OCI-M1 (cell line): ENCODE data around the gene EPHA4.

Experiments used
- DNase-seq: peaks from one replicate; lab custom pipeline; 2025; lab: John Stamatoyannopoulos, UW

EPHA4 gene

DNA sequence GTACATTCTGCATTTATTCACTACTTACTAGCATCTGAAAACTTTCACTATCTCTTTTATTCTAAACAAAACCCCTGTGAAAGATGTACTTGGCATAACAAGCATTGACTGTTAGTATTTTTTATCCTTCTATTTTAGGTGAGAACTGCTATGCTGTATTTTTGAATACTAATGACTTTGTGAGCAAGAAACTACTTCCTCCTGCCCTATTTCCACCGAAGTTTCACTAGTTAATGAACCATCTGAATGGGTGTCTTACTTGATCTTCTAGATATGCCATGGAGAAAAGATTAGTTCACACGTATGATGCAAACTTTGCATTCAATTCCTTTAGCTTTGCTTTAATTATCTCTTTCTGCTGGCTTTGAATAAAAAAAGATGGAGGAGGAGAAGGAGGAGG is 68.1 kb downstream of the EPHA4 start:
- no peak for DNase-seq

DNA sequence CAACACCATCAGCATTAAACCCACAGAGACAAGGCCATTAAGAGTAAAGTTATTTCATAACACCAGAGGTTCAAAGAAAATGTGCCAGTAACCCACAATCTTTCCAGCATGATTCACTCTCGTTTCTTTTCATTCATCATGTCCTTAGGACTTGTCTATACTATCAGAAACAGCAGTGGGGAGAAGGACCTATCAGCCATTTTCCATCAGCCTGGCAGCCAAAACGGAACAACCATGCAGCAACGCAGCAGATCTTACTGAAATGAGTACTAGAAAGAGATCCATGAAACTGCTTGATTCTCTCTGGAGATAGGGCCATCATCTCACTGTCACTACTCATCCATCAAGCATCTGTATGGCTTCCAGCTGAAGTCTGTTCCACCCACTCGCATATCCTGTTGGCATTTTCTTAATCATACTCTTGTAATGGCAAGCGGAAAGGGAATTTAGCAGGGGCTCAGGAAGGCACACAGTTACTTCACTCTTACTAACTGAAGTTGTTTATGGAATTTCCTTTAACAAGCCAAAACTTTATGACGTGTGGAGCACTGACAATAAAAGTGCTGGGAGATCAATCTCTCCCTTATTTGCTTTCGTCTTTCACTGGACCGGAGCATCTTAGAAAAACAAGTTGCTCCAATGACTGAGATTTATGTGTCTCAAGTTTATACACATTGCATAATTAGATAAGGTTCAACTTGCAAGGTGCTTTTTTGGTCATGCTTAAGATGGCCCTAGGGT is 69.7 kb downstream of the EPHA4 start:
- no peak for DNase-seq

DNA sequence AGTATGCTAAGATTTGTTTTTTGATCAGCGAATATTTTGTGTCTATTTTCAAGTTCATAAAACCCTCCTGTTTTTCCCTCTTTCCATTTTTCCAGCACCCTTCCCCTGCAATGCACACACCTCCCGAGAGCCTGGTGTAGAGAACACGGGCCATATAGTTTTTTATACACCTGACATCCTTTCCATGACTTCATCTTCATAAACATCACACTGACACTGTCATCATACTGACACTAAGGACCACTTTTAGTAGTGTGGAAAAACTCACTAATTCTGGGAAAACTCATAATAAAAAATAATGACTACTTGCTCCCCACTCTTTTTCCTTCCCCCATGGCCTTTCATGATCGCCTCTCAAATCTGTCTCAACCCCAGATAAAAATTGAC is 70.2 kb downstream of the EPHA4 start:
- no peak for DNase-seq

DNA sequence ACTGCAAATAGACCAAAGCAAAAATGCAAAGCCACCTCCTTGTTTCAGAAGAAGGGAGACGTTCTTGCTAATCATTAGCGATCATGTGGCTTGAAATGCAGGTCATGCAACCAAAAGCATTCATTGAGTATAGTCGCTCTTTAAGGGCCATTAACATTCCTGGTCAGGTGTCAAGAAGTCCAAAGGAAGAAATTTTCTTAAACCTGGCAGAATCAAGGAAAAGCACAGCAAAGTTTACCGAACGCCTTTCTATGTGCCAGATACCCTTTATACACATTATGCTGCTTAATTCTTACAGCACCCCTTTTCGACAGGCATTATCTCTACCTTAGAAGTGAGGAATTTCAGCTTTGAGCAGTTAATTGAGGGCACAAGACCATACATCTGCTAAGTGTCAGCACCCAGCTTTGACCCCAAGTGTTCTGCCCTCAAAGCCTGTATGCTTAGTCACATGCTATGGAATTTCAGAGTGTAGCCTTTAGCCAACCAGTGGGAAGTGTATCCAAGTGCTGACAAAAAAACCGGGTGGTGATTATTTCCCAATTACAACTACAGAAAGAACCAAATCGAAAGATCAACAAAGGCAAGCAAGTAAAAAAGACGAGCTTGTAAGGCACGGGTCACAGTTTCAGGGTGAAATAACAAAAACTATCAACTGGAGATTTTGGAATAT is 70.8 kb downstream of the EPHA4 start:
- DNase-seq, result no peak

DNA sequence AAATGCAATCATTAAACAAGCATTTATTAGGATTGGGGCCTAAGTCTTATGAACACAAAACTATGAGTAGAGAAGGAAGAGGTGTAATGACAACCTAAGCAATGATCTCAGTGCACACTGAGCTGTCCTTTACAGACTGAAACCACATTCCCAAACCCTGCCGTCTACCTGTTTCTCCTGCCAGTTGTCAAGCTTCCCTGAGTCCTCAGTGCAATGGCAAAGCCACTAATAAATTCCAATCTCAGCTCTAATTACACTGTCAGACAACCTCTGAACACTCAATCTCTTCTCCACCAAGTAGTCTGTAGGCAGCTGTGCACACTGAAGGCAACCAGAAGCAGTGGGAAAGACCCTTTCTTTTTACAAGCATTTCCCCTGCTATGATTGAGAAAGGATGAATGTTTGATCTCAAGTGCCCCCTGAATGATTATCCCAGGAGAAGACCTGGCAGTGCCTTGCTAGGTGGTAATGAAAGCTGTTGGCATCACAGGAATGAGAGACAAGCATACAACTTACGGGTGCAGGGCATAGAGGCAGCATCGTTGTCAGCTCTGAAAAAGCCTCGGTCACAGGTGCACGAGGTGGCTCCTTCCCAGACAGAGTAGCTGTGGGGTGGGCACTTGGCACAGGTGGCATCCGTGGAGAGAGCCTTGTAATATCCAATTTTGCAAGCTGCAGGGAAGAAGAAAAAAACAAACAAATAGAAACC is 71.4 kb downstream of the EPHA4 start:
- no peak for DNase-seq

DNA sequence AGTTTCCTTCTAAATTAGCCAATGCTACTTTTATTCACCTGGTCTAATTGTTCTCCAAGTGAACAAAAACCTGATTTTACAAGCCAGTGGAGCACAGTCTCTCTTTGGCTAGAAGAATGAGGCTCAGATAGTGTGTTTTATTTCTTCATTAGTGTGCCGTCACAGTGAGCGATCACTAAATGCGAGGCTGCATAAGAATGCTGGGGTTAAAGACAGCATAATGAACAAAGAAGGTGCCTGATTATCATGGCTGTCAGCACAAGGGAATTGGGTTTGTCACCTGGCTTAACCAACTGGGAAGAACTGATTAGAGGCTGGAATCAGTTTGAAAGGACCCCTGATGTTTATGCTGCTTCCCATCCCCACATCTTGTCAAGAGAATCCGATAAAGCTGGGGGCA is 76.4 kb downstream of the EPHA4 start:
- no peak for DNase-seq

DNA sequence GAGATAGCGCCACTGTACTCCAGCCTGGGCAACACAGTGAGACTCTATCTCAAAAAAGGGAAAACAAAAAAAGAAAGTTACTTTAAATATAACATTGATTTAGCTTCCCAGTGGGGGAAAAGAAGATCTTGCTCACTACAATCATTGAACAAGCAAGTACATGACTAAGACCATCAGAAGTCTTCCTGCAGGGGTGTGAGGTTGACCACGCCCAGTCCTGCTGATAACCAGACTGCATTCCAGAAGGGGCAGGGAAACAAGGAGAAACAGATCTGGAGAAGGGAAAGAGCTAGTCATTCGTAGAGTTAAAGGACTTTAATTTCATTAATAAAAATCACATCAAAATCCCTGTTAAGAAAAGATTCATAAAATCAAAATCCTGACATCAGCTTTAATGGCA is 77.5 kb downstream of the EPHA4 start:
- no peak for DNase-seq

DNA sequence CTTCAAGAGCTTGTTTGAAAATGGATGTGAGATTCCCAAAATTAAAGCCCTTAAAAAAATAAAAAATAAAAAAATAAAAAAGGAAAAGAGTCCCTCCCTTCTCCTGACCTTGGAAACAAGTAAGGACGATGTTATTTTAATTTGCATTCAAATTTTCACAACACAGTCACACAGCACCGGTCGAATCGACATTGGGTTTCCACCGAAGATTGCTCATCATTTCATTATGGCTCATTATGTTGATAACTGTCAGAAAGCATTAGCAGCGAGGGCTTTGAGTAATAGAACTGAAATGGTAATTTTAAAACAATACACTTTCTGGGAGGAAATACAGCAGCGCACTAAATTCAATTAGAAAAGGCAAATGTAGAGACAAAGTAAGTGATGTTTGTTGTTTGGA is 78.7 kb downstream of the EPHA4 start:
- DNase-seq, result no peak

DNA sequence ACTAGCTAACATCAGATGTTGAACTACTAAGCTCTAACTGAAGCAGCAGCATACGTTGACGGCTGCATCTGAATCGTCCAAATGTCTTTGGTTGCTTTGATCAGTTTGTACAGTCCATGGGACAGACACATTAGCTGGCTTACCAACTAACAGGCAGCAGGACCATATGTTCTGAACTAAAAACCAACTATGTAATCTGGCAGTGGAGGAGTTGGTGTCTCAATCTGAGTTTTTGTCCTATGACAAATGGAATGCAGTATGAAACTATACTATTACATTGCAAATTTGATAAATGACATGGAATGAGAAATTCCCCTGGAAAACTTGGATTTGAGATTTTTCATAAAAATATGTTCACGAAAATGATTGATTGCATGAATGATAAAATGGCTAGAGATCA is 79.5 kb downstream of the EPHA4 start:
- DNase-seq, result no peak

DNA sequence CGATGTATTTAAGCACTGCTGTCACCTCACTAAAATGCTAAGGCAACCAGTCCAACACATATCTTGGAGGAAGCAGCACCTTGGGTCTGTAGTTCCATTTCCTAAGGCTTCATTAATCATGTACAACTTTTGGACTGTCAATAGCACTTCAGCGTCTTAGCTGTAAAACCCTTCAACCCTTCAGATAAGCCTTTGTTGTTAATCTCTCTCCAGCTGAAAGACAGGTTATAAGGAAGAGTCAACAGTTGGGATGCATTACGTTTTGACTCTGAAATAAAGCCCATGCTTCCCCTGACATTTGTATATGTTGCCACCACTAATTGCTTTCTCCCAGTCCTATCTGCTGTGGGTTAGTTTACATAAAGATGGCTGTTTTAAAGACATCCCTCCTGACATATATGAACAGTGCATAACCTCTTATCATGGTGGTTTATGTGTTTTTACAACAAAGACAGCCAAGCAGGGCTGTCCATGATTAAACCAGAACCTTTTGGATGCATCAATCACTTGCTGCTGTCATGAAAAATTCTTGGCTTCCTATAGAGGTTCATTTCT is 81.5 kb downstream of the EPHA4 start:
- DNase-seq, result no peak

DNA sequence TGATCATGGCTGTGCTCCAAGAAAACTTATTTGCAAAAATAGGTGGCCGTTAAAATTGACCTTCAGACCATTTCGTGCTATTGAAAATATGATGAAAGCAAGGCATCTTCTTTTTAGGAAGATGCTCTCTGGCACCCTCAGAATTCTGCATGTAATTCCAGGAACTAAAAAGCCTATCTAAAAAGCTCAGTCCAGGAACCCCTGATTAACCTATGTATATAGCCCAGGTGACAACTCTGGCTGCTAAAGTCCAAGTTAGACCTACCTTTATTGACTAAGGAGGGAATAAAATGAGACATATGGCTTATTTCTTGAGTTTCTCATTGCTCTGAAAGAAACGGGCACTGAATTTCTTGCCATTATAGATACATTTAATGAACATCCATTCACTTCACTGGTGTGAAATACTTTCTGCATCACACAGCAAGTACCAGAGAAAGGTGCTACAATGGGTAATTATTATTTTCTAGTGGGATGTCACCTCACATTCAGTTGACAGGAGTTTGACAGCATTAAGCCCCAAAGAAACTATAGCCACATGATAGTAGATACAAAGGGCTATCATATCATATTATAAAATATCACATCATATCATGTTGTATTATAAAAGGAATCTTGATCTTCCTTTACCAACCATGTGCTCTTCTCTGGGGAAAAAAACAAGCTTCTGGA is 83.8 kb downstream of the EPHA4 start:
- no peak for DNase-seq

DNA sequence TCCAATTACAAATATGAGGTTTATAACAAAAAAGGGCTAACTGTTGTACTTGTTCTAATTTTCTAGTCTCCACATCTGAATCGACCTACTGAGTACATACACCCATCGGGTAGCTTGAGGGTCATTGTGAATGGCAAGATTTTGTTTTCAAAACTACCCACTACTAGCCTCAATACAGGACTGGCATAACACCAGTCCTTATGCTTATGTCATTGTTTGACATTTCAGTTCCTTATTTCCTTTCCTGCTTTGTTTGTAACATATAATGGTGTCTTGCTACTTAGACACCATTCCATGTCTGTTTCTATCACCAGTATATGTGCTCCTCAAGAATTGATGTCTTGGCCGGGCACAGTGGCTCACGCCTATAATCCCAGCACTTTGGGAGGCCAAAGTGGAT is 86.0 kb downstream of the EPHA4 start:
- DNase-seq, result no peak

DNA sequence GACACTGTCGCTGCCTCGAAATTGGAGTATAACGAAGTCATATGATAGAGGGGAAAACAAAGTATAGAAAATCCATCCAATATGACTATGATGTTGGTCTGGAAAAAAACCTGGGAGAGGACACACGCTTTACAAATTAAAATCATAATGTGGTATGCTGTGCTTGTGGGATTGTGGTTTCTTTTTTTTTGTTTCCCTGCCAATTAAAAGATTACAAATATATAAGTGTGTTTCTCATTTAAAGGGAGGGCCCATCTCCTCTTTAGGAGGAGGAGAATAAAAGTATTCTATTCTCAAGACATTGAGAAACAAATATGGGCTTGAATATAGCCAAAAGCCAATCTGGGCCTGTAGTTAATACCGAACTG is 86.6 kb downstream of the EPHA4 start:
- DNase-seq, result no peak

DNA sequence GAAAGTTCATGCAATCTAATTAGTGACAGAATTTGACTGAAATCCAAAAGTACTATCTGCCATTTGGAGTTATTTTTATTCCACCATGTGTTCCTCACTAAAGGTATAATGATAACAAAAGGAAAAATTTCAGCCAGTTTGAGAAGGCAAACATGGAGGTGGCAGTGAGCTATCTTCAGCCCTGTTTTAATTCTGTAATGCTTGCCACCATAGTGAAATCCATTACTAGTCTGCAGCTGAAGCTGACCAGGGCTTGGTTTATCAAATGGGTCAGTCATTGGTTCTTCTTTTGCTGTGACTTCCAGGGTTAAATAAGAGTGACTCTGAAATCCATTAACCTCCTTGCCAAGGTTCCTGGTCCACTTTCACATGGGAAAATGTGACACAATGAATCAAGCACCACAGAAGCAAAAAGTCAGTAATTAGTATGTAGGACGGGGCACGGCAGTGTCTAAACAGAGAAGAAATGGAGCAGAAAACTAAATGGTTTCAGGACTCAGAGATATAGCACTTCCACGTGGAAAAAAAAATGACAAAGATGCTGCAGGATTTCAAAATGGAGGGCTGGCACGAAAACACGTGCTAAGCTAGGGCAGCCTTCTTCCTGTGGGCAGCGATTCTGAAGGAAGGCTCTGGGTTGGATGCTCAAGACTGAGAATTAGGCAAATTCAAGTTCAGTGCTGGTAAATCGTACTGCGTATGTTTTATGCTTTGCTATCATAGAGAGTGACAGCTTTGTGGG is 87.2 kb downstream of the EPHA4 start:
- DNase-seq, result no peak

DNA sequence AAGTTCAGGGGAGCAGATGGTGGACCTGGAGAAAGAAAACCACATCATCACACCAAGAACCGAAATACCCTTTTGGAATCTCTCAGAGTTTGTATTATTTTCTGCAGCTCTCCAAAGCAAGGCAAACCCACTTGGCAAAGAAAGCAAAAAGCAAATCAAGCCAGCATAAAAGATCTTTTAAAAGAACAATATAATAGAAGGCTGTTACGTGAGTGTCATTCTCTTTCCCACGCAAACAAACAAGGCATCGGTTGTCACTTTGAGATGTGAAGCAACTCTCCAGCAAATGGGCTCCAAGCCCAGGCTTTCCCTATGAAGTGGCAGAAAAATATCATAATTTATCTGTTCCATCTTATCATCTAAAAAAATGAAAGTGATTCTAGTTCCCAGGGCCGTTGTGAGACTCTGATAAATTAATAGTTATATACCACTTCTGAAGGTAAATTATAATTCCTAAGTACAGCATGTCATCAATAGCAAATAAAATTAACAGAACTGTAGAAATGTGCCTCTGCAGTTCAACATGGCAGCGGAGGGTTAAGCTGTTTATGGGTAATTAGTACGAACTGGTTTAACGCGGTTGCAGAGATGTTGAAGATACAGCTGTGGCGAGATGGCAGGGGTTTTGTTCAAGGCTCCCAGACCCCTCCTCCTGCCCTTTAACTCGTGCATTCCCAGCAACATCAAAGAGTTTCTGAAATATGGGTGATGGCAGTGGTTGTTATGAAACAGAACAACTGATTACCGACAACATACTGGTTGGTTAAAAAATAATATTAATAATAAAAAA is 89.2 kb downstream of the EPHA4 start:
- no peak for DNase-seq

DNA sequence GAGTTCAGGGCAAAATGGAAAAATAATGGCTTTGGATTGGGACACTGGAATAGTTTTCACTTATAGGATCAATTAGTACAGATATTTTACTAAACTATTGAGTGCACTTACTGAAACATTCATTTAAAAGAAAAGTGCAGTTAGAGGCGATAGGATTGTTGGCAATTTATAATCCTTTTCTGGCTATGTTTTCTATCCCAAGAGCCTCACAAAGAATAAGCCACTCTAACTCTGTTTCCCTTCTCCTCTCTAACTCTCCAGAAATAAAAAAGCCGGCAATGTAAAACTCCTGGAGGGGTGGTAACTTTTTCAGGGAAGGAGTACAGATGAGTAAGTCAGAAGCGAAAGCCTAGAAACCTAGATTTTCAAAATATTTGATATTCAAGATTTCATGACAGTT is 91.3 kb downstream of the EPHA4 start:
- no peak for DNase-seq

DNA sequence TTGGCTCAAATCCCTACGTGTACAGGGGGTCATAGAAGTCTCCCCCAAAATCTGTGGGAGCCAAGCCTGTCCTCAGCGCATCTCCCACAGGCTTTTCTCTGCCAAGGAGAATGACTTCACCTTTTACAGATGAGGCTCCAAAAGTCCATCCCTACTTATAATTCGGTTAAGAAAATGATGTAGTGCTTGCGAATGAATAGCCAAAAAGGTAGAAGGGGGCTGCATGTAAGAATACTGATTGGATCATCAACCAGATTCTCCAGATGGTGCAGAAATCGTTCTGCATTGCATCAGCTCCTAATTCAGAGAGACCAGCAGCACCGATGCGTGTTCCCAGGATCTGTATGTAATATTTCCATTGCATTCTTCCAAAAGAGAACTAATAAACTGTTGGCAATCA is 91.9 kb downstream of the EPHA4 start:
- no peak for DNase-seq

DNA sequence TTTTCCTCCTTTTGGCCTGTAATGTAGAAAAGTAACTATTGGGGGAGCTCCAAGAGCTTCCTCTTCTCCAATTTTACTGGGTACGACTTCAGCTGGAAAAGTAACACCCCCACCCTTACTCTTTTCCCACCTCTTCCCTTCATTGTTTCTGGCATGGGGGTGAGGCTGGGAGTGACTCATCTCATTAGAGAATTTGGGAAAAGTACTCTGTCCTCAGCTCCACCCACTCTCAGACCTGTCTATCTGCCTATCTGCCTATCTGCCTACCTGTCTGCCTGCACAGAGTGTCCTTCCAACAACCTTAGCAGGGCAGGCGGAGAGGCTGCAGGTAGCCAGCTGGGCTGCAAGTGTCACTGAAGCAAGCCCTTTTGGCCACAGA is 93.6 kb downstream of the EPHA4 start:
- no peak for DNase-seq

DNA sequence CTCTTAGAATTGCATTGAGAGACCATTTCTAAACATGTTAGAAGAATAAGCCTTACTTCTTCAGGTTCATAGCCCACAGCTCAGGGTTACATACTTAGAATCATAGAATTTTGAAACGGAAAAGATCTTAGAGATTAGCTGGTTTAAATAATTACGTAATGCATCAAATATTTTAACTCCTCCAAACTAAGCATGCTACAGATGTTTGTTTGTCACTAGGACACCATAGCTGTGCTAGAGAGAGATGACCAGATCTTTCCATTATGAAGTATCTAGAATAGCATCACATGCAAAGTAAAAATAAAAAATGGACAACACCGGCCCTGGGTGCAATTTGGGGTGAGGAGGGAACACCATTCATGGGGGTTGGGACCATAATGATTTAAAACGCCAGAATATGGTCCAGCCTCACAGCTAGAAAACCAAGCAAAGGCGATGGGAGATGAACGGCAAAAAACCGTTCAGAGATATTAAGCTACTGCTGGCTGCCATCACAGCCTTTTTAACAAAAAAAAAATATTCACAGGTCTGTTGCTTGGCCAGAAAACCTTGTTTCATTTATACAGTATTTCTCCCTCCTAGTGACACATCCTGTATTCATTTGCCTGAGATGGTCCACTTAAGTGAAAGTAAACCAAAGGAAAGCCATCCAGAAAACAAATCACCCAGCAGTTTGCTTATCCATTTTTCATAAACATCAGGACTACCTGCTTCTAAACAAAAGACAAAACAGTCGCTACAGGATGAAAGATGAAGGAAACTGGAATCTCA is 94.2 kb downstream of the EPHA4 start:
- no peak for DNase-seq

DNA sequence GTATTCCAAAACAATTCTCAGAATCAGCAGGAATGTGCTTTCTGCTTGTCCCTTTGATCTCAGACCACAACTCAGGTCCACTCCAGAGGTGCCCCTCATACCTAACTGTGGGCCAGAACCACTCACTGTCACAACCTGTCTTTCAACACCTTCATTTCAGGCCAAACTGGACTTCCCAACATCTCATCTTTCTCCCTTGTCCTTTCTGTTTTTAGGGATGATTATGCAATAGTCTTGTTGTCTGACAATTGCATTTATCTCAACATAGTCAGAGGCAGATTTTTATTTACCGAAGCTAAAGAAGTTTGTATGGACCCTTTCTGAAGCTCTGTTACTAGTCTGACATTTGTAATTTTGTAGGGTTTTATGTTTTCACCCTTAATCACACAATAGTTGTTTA is 95.9 kb downstream of the EPHA4 start:
- DNase-seq, result no peak
